H1 (cell line): Measurements from ENCODE around the gene PHRF1.

Source experiments
- CBX5 ChIP-seq: fragments of 300-800, 300-1000 bp; sonication (generic); IDR thresholded peaks from 2 replicates; pipeline ENCODE4 v1.7.1; 2016; ENCODE audit warnings: antibody characterized with exemption, low read length, low read depth
- CHD1 ChIP-seq: IDR thresholded peaks from 2 replicates; pipeline ENCODE4 v1.6.1; 2012; ENCODE audit warnings: low read depth, low read length, improper control_type of control experiment
- CREB1 ChIP-seq: IDR thresholded peaks from 2 replicates; pipeline ENCODE4 v1.6.1; 2012; ENCODE audit warnings: inconsistent platforms
- EGR1 ChIP-seq: IDR thresholded peaks from 2 replicates; pipeline ENCODE4 v1.6.1; 2011; ENCODE audit warnings: low read depth, low read length, borderline replicate concordance
- HDAC2 ChIP-seq, 2 experiments: fragments of 300-600 bp in 1 of 2; sonication (generic) in 1 of 2; IDR thresholded peaks; 2 replicates each; pipeline ENCODE4 v1.6.1; 2011 to 2012; ENCODE audit warnings: low read depth in 2 of 2, low read length in 2 of 2, mild to moderate bottlenecking in 2 of 2, moderate library complexity in 2 of 2, borderline replicate concordance in 1 of 2, inconsistent platforms in 1 of 2
- POLR2A ChIP-seq, 2 experiments: IDR thresholded peaks; 1 replicate in 1 of 2; 2 replicates in 1 of 2; pipeline ENCODE4 v1.6.1; 2011; ENCODE audit warnings: low read depth in 2 of 2, low read length in 2 of 2, mild to moderate bottlenecking in 2 of 2; ENCODE audit errors: control extremely low read depth in 1 of 2
- YY1 ChIP-seq: IDR thresholded peaks from 2 replicates; pipeline ENCODE4 v1.6.1; 2011; ENCODE audit warnings: low read depth, mild to moderate bottlenecking, low read length
- TF ChIP-seq, protein P1 (sequence below), 3 experiments: IDR thresholded peaks; 1 replicate in 2 of 3; 2 replicates in 1 of 3; pipeline versions ENCODE4 v1.5.1 to v1.6.1; 2011; ENCODE audit warnings: low read length in 3 of 3, mild to moderate bottlenecking in 3 of 3, inconsistent platforms in 2 of 3, low read depth in 1 of 3, moderate library complexity in 1 of 3; ENCODE audit not compliant: insufficient read depth in 1 of 3; ENCODE audit errors: control extremely low read depth in 1 of 3

DNA sequence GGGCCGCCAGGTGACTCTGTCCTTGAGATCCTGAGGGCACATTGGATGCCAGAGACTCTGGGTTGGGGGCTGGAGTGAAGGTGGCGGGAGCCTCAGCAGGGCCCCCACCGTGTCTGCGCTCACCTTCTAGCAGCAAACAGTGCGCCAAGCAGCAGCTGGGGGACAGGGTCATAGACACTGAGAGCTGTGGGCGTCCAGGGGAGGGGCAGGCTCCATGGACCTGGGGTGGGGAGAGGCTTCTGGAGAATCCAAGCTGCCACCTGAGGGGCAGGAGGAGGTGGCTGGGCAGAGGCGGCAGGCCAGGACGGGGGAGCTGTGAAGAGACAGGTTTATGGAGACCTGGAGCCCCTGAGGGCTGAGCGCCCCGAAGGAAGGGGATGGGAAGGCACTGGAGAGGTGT lies 8.0 kb downstream of the PHRF1 start:
- TF ChIP-seq POLR2A (IDR thresholded peaks at IDR 0.05; ENCODE audit: control extremely low read depth in 1 of 2, low read depth in 2 of 2, low read length in 2 of 2) = no peak
- no peak for TF ChIP-seq CREB1
- TF ChIP-seq, protein P1, sequence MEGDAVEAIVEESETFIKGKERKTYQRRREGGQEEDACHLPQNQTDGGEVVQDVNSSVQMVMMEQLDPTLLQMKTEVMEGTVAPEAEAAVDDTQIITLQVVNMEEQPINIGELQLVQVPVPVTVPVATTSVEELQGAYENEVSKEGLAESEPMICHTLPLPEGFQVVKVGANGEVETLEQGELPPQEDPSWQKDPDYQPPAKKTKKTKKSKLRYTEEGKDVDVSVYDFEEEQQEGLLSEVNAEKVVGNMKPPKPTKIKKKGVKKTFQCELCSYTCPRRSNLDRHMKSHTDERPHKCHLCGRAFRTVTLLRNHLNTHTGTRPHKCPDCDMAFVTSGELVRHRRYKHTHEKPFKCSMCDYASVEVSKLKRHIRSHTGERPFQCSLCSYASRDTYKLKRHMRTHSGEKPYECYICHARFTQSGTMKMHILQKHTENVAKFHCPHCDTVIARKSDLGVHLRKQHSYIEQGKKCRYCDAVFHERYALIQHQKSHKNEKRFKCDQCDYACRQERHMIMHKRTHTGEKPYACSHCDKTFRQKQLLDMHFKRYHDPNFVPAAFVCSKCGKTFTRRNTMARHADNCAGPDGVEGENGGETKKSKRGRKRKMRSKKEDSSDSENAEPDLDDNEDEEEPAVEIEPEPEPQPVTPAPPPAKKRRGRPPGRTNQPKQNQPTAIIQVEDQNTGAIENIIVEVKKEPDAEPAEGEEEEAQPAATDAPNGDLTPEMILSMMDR (IDR thresholded peaks at IDR 0.05; ENCODE audit: control extremely low read depth in 1 of 3, insufficient read depth in 1 of 3, low read depth in 1 of 3, low read length in 3 of 3) = no peak
- TF ChIP-seq YY1 = no peak
- TF ChIP-seq CBX5 = no peak
- TF ChIP-seq CHD1 = no peak
- TF ChIP-seq EGR1 = no peak
- TF ChIP-seq HDAC2 (IDR thresholded peaks at IDR 0.05; ENCODE audit: borderline replicate concordance in 1 of 2, low read depth in 2 of 2, low read length in 2 of 2) = no peak
